HG03457 (cell line): ENCODE results near the gene RNASET2.
"Not testable (repeated sequence)": the region's sequence is repeated elsewhere in the genome, so short reads cannot be mapped to it uniquely, and the experiment has no call there.

Source experiments
- ATAC-seq: cut with Tn5 transposase; IDR thresholded peaks from one replicate; pipeline ENCODE4 v1.9.1; 2021; ENCODE audit warnings: moderate number of reproducible peaks; ENCODE audit not compliant: unreplicated experiment

The RNASET2 gene

DNA sequence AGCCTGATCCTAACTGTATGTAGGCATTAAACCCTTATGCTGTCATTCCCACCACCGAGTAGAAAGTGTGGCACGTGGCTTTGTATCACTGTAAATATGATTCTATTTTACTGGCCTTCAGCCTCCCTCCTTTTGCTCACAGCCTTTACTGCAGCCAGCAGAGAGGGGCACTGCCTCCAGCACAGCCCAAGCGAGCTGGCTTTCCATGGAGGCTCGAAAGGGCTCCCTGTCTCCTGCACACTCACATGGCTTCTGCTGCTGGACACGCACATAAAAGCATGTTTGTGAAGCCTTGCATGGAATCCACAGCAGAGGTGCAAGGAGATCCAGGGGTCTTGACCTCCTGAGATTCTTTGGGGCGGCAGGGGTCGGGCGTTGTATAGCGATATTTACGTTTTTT lies 51.3 kb downstream of the RNASET2 start:
- ATAC-seq: no peak

DNA sequence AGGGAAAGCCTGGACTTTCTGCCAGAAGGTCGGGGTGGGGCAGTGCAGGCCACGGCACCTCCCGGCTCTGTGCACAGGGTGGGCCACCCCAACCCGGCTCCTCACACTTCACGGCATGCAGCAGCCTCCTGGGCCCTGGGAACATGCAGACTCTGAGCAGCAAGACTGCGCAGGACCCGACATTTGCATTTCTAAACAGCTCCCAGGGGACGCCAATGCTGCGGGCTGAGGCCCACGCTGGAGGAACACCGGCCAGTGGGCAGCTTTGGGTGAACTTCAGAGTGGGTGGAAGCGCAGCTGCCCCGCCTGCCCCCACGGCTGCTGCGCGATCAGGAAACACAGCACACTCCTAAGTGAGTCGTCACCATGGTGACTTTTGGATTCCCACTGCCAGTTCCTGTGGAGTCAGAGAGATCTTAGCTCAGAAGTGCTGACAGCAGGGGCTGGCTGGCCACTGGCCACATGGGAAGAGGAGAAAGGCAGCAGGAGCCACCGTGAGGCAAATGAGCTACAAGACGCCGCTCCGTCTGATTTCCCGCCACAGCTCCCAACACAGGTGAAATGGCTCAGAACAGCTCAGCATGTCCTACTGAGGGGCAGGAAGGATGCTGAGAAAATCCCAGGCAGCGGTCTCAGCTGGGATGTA lies 52.1 kb downstream of the RNASET2 start:
- ATAC-seq: no peak

DNA sequence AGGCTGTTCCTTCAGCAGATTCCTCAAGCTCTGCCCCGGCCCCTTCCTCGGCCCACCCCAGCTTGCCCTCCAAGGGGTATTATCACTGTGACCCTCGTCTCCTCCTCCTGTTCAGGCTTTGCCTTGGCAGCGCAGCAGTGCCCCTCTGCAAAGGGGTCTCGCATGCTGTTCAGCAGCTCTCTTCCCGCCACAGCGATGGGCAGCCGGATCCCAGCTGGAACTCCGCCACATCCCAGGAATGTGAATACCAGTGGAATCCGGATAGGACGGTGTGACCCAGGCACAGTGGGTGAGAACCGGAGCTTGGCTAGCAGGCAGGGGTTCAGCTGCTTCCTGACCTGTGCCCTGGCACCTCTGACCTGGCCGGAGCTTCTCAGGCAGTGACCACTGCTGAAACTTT lies 52.9 kb downstream of the RNASET2 start:
- ATAC-seq: no peak

DNA sequence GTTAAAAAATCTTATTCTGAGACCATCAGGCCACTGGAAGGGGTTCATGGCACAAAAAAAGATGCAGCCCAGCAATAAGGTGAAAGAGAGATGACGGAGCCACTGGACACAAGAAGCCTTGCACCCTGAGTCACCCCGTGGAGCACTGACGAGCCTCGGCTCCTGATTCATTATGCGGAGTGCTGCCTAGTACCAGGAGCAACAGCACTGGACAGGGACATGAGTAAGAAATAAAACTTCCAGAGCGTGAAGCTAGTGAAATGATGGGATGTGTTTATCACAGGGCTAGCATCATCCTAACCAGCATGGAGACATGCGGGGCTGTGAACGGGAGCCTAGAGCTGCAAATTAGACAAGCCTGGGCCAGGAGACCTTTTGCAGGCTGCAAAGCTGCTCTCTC lies 53.3 kb downstream of the RNASET2 start:
- no peak for ATAC-seq

DNA sequence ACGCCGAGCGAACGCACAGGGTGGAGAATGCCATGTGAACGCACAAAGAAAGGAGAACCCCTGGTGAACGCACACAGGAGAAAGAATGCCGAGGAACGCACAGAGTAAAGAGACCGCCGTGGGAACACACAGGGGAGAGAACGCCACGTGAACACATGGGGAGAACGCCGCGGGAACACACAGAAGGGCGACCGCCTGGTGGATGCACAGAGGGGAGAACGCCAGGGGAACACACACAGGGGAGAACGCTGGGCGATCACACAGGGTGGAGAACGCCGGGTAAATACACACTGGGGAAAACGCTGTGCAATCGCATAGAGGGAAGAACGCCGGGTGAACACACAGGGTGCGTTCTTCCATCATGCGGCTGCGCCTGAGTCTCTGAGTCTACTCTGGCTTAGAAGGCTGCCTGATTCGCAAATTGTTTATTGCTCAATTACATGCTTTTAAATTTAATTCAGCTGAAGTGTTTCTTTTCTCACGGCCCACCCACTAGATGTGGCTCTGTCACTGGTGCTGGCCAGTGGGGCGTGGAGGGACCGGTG lies 54.1 kb downstream of the RNASET2 start:
- no peak for ATAC-seq

DNA sequence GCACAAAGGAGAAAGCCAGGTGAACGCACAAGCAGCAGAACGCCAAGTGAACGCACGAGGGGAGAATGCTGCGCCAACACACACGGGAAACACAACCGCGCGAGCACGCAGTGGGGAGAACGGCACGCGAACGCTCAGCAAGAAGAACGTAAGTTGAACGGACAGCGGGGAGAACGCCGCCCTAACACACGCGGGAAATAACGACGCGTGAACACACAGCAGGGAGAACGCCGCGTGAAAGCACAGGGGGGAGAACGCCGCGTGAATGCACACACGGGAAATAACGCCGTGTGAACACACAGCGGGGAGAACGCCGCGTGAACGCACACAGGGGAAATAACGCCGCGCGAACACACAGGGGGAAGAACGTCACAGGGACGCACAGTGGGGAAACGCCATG lies 54.7 kb downstream of the RNASET2 start:
- ATAC-seq: no peak

DNA sequence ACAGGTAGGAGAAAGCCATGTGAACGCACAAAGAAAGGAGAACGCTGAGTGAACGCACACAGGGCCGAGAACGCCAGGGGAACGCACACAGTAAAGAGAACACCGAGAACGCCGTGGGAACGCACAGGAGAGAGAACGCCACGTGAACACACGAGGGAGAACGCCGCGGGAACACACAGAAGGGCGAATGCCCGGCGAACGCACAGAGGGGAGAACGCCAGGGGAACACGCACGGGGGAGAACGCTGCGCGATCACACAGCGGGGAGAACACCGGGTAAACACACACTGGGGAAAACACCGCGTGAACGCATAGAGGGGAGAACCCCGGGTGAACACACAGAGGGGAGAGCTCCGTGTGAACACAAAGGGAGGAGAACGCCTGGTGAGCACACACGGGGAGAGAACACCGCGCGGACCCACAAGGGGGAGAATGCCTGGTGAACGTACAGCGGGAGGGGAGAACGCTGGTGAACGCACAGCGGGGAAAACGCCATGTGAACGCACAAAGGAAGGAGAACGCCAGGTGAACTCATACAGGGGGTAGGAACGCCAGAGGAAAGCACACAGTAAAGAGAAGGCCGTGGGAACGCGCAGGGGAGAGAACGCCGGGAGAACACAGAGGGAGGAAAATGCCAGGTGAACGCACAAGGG lies 55.3 kb downstream of the RNASET2 start:
- no peak for ATAC-seq

DNA sequence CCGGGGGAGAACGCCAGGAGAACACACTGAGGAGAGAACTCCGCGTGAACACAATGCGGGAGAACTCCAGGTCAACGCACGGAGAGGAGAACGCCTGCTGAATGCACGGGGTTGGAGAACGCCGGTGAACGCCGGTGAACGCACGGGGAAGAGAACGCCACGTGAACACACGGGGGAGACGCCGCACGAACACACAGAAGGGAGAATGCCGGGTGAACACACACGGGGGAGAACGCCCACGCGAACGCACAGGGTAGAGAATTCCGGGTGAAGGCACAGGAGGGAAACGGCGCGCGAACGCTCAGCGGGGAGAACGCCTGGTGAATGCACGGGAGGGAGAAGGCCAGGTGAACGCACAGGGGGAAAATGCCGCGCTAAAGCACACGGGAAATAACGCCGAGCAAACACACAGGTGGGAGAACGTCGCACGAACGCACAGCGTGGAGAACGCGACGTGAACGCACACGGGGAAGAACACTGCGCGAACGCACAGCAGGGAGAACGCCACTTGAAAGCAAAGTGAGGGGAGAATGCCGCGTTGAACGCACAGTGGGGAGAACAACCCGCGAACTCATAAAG lies 56.1 kb downstream of the RNASET2 start:
- ATAC-seq: no peak

DNA sequence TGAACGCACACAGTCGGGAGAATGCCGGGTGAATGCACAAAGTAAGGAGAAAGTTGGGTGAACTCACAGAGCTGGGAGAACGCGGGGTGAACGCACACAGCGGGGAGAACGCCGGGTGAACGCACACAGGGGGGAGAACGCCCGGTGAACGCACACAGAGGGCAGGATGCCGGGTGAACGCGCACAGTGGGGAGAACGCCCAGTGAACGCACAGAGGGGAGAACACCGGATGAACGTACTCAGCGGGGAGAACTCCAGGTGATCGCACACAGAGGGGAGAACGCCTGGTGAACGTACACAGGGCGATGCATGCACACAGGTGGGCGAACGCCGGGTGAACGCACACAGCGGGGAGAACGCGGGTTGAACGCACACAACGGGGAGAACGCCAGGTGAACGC lies 57.4 kb downstream of the RNASET2 start:
- no peak for ATAC-seq

DNA sequence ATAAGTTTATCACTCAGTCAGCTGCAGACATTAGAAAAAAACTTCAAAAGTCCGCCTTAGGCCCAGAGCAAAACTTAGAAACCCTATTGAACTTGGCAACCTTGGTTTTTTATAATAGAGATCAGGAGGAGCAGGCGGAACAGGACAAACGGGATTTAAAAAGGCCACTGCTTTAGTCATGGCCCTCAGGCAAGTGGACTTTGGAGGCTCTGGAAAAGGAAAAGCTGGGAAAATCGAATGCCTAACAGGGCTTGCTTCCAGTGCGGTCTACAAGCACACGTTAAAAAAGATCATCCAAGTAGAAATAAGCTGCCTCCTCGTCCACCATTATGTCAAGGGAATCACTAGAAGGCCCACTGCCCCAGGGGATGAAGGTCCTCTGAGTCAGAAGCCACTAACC lies 61.7 kb downstream of the RNASET2 start:
- ATAC-seq: not testable (repeated sequence)

DNA sequence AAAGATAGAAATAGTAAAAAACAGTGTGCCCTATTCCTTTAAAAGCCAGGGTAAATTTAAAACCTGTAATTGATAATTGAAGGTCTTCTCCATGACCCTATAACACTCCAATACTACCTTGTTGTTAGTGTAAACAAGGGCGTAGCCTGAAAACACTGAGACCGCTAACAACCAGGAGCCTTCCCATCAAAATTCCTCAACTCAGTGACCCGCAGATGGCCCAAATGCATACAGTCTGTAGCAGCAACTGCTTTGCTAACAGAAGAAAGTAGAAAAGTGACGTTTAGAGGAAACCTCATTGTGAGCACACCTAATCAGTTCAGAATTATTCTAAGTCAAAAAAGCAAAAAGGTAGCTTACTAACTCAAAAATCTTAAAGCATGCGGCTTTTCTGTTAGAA lies 63.9 kb downstream of the RNASET2 start:
- not testable (repeated sequence) for ATAC-seq

DNA sequence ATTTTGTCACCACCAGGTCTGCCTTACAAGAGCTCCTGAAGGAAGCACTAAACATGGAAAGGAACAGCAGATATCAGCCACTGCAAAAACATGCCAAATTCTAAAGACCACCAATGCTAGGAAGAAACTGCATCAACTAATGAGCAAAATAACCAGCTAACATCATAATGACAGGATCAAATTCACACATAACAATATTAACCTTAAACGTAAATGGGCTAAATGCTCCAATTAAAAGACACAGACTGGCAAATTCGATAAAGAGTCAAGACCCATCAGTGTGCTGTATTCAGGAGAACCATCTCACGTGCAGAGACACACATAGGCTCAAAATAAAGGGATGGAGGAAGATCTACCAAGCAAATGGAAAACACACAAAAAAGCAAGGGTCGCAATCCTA lies 69.6 kb downstream of the RNASET2 start:
- not testable (repeated sequence) for ATAC-seq

DNA sequence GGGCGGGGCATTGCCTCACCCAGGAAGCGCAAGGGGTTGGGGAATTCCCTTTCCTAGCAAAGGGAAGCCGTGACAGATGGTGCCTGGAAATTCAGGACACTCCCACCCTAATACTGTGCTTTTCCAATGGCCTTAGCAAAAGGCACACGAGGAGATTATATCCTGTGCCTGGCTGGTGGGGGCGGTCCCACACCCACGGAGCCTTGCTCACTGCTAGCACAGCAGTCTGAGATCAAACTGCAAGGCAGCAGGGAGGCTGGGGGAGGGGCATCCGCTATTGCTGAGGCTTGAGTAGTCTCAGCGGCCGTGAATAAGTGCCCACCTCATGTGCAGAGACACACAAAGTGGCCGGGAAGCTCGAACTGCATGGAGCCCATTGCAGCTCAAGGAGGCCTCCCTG lies 71.4 kb downstream of the RNASET2 start:
- not testable (repeated sequence) for ATAC-seq

DNA sequence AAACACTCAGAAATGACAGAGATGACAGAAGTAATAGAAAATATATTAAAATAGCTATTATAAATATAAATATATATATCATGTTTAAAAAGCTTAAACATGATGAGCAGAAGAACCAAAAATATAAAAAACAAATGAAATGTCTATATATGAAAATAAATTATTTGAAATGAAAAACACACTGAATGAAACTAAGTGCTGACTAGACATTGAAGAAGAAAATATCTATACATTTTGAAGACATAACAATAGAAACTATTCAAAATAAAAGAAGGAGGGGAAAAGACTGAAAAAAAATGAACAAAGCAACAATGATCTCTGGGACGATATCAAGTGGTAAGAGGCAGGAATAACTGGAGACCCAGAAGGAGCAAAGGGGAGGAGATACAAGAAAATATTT lies 76.8 kb downstream of the RNASET2 start:
- no peak for ATAC-seq
